ENCODE results near the gene STAT3.
"Not testable (repeated sequence)": the region's sequence is repeated elsewhere in the genome, so short reads cannot be mapped to it uniquely, and the experiment has no call there.

Gene STAT3

GRCh38 chr17:42423766-42424165 is 35.5 kb upstream of the STAT3 start:
- in situ Hi-C loops (cut with MboI; ENCODE audit: low sequenced_read_pairs, unreplicated experiment): loop anchor here (25.0 kb wide), 1 partner anchor 236 kb away; the partner anchor contains the start of genes GHDC, HCRT and KCNH4
- no peak for TF ChIP-seq CTCF (IDR thresholded peaks at IDR 0.05; ENCODE audit: borderline replicate concordance, control extremely low read depth, extremely low read depth, insufficient read depth, missing control alignments)
- DNase-seq (ENCODE audit: low spot score): no peak

- DNase-seq (ENCODE audit: low spot score): peak; percentile 73
- TF ChIP-seq CTCF (IDR thresholded peaks at IDR 0.05; ENCODE audit: borderline replicate concordance, control extremely low read depth, extremely low read depth, insufficient read depth, missing control alignments): no peak
- in situ Hi-C loops (cut with MboI; ENCODE audit: low sequenced_read_pairs, unreplicated experiment): loop anchor here (25.0 kb wide), 1 partner anchor 236 kb away; the partner anchor contains the start of genes GHDC, HCRT and KCNH4
Measured at GRCh38 chr17:42422958-42423712, 34.9 kb upstream of the STAT3 start, which contains the start of gene CAVIN1. Gene CAVIN1 (minus strand): TSS chr17:42423256. CDS start chr17:42423097, 159 bp downstream.

- TF ChIP-seq CTCF (IDR thresholded peaks at IDR 0.05; ENCODE audit: borderline replicate concordance, control extremely low read depth, extremely low read depth, insufficient read depth, missing control alignments): no peak
- peak; percentile 54 for DNase-seq (ENCODE audit: low spot score)
- in situ Hi-C loops (cut with MboI; ENCODE audit: low sequenced_read_pairs, unreplicated experiment): loop anchor here (25.0 kb wide), 1 partner anchor 235 kb away; the partner anchor contains the start of genes GHDC, HCRT and KCNH4
Measured at GRCh38 chr17:42422412-42422957, 34.2 kb upstream of the STAT3 start.

GRCh38 chr17:42421507-42422338 is 33.5 kb upstream of the STAT3 start:
- TF ChIP-seq CTCF (IDR thresholded peaks at IDR 0.05; ENCODE audit: borderline replicate concordance, control extremely low read depth, extremely low read depth, insufficient read depth, missing control alignments): no peak
- in situ Hi-C loops (cut with MboI; ENCODE audit: low sequenced_read_pairs, unreplicated experiment): loop anchor here (25.0 kb wide), 1 partner anchor 234 kb away; the partner anchor contains the start of genes GHDC, HCRT and KCNH4
- DNase-seq (ENCODE audit: low spot score): no peak

- no peak for TF ChIP-seq CTCF (IDR thresholded peaks at IDR 0.05; ENCODE audit: borderline replicate concordance, control extremely low read depth, extremely low read depth, insufficient read depth, missing control alignments)
- in situ Hi-C loops (cut with MboI; ENCODE audit: low sequenced_read_pairs, unreplicated experiment): loop anchor here (25.0 kb wide), 1 partner anchor 234 kb away; the partner anchor contains the start of genes GHDC, HCRT and KCNH4
- no peak for DNase-seq (ENCODE audit: low spot score)
Measured at GRCh38 chr17:42421136-42421506, 32.9 kb upstream of the STAT3 start.

GRCh38 chr17:42417981-42418380 is 29.7 kb upstream of the STAT3 start:
- DNase-seq (ENCODE audit: low spot score): not testable (repeated sequence)
- in situ Hi-C loops (cut with MboI; ENCODE audit: low sequenced_read_pairs, unreplicated experiment): loop anchor here (25.0 kb wide), 1 partner anchor 231 kb away; the partner anchor contains the start of genes GHDC, HCRT and KCNH4
